GM06990 (cell line): ENCODE measurements around the gene CRNKL1.
"Not testable (repeated sequence)": the region's sequence is repeated elsewhere in the genome, so short reads cannot be mapped to it uniquely, and the experiment has no call there.

Experiments used
- DNase-seq: peaks from one replicate; pipeline ENCODE4 v3.0.0-alpha.2; 2011; ENCODE audit not compliant: insufficient read length; ENCODE audit errors: extremely low read depth
- H3K27me3 ChIP-seq: replicated peaks from 2 replicates; pipeline ENCODE4 v1.6.0; 2011; ENCODE audit warnings: low read length; ENCODE audit not compliant: control insufficient read depth, insufficient read depth
- H3K36me3 ChIP-seq: 2 replicates; pipeline ENCODE4 v1.5.1; 2011; ENCODE audit warnings: low read length; ENCODE audit not compliant: control insufficient read depth, insufficient read depth
- H3K4me3 ChIP-seq: replicated peaks from 2 replicates; pipeline ENCODE4 v1.5.1; 2011; ENCODE audit warnings: low read depth, mild to moderate bottlenecking, control low read depth, low read length
- TF ChIP-seq, protein P1 (sequence below): IDR thresholded peaks from 2 replicates; pipeline ENCODE4 v1.5.1; 2011; ENCODE audit warnings: low read length, control low read depth, mild to moderate bottlenecking, inconsistent platforms; ENCODE audit not compliant: insufficient read depth, poor library complexity, severe bottlenecking

The CRNKL1 gene

DNA sequence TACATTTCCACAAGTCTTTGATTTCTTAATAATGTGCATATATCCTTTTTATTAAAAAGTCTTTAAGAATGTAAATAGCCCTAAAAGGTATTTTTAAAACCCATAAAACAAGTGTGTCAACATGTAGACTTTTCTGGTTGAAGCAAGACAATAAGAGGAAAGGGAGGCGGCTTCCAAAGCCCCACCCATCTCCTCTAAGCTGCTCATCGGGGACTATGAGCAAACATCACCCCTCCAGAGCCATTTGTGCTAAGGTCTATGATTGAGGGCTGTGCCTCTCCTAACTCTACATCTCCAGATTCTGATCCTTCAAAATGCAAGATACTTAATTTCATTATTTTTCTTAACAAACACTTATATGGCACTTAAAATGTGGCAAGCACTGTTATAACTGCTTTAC lies 37.6 kb downstream of the CRNKL1 start:
- H3K27me3 ChIP-seq = peaks cover 3% of the 10 kb centered on the region
- no peak for DNase-seq
- no peak overlapping the region for H3K4me3 ChIP-seq
- H3K36me3 ChIP-seq = no peaks in the 10 kb centered on the region; the same call in 1 of the 2 replicates
- TF ChIP-seq, protein P1, sequence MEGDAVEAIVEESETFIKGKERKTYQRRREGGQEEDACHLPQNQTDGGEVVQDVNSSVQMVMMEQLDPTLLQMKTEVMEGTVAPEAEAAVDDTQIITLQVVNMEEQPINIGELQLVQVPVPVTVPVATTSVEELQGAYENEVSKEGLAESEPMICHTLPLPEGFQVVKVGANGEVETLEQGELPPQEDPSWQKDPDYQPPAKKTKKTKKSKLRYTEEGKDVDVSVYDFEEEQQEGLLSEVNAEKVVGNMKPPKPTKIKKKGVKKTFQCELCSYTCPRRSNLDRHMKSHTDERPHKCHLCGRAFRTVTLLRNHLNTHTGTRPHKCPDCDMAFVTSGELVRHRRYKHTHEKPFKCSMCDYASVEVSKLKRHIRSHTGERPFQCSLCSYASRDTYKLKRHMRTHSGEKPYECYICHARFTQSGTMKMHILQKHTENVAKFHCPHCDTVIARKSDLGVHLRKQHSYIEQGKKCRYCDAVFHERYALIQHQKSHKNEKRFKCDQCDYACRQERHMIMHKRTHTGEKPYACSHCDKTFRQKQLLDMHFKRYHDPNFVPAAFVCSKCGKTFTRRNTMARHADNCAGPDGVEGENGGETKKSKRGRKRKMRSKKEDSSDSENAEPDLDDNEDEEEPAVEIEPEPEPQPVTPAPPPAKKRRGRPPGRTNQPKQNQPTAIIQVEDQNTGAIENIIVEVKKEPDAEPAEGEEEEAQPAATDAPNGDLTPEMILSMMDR = no peak

DNA sequence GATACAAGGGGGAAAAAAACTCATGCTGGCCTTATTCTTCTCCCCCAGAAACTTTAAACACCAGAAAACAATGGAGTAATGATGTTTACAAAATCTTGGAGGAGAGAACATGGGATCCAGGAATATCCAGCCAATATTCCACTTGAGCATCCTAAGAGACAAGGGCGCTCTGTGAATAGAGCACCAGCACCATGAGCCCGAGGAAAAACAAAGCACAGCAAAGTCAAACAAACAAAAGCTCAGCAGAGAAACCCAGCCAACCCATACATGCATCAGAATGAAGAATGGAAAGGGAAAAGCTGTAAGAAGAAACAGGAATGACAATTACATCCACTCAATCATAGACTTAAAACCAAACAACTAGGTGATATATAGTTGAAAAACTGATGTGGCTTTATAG lies 39.7 kb downstream of the CRNKL1 start:
- Histone ChIP-seq H3K4me3 (no peak overlapping the region), H3K36me3 (no peaks in the 10 kb centered on the region), H3K27me3 (peaks cover 3% of the 10 kb centered on the region)
- DNase-seq = no peak
- TF ChIP-seq, protein P1 = no peak

DNA sequence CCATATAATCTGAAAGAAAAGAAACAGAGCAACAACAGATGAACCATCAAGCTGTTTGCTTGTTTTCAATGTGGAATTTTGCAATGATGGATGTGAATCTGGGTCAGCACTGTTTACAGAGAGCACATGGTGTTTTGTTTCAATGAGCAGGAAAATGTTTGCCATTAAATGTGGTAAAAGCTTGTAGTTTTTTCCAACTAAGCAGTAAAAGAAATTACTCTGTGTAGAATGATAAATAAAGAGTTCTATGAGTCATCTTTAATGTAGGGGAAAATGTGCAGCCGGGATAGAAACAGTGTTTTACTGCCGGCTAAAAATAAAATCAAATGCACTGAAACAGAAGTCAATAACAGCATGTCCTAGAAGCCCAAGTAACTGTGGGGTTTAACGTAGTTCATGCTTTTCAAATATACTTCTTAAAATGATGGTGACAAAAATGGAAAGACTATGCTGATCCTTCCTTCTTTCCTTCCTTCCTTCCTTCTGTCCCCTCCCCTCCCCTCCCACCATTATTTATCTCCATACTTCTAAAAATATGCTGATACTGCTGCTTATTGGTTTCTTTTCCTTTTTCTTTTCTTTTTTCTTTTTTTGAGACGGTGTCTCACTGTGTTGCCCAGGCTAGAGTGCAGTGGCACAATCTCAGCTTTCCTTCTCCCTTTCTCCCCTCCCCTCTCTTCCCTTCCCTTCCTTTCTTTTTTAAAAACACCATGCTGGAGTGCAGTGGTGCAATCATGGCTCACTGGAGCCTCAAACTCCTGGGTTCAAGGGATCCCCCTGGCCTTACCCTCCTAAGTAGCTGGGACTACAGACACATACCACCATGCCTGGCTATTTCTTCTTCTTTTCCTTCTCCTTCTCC lies 41.4 kb downstream of the CRNKL1 start:
- TF ChIP-seq, protein P1 = no peak
- H3K4me3 ChIP-seq = no peak overlapping the region
- no peak for DNase-seq
- H3K27me3 ChIP-seq = peaks cover 3% of the 10 kb centered on the region
- no peaks in the 10 kb centered on the region for H3K36me3 ChIP-seq

GRCh38 chr20:20009784-20010253 lies 42.4 kb downstream of the CRNKL1 start:
- Histone ChIP-seq H3K27me3 (peaks cover 3% of the 10 kb centered on the region), H3K36me3 (no peaks in the 10 kb centered on the region), H3K4me3 (no peak overlapping the region)
- TF ChIP-seq, protein P1 = no peak
- DNase-seq = no peak

DNA sequence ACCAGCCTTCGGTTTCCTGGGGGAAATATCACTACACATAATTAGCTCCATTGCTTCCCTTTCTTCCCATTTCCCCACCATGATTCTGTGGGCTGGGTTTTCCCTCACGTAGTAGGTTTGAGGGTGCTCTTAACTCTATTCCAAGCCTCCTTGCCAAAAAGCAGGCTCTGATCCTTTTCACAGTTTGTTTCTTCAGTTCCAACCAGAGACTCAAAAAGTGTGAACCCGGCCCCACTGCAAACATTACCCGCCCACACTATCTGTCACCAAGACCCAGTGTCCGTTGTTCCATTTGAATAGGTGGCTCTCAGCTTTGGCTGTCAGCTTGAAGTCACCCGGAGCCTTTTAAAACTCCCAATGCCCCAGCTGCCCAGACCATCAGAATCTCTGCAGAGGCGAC lies 46.9 kb downstream of the CRNKL1 start:
- H3K36me3 ChIP-seq = no peaks in the 10 kb centered on the region
- DNase-seq = no peak
- no peak overlapping the region for H3K4me3 ChIP-seq
- H3K27me3 ChIP-seq = peaks cover 3% of the 10 kb centered on the region
- TF ChIP-seq, protein P1 = no peak

- not testable (repeated sequence) for H3K27me3 ChIP-seq, H3K4me3 ChIP-seq, DNase-seq, H3K36me3 ChIP-seq
Observed at GRCh38 chr20:20003955-20004322, 48.3 kb downstream of the CRNKL1 start.
